Left ventricle myocardium inferior (tissue), 1 donor: ENCODE results near the gene WDR90. TPM values are rescaled to one million over a fixed set of nuclear protein-coding genes. Genes with fewer than 3 reads are reported as not detected.

Experiments
- DNase-seq: peaks from one replicate; pipeline ENCODE4 v3.0.0-alpha.2; 2020
- H3K27ac ChIP-seq: fragments of 200-600 bp; replicated peaks from 2 replicates; pipeline ENCODE4 v1.8.0; 2021
- H3K27me3 ChIP-seq: fragments of 200-600 bp; 2 replicates; pipeline ENCODE4 v1.8.0; 2021; ENCODE audit warnings: low read depth
- H3K36me3 ChIP-seq: fragments of 200-600 bp; 2 replicates; pipeline ENCODE4 v1.8.0; 2021
- H3K4me1 ChIP-seq: fragments of 200-600 bp; 2 replicates; pipeline ENCODE4 v1.8.0; 2021
- H3K4me3 ChIP-seq: fragments of 200-600 bp; 2 replicates; pipeline ENCODE4 v1.8.0; 2021; ENCODE audit warnings: mild to moderate bottlenecking, moderate library complexity
- H3K9me3 ChIP-seq: fragments of 200-600 bp; replicated peaks from 2 replicates; pipeline ENCODE4 v1.8.0; 2021
- CTCF ChIP-seq: fragments of 200-600 bp; IDR thresholded peaks from 2 replicates; pipeline ENCODE4 v1.8.0; 2021; ENCODE audit warnings: antibody characterized with exemption, mild to moderate bottlenecking, borderline replicate concordance
- intact Hi-C: fragments of 100-400 bp; cut with micrococcal nuclease; formaldehyde crosslinking; loops from one replicate; pipeline ENCODE4 v1.11.0; 2022
- total RNA-seq: library from RNA; stranded (reverse); fragmentation: NEBNext Ultra II Directional; extraction: Animal tissue kit (Norgen Biotek cat#: 25700); gene quantifications from one replicate; pipeline ENCODE4 v1.2.1, GENCODE V29; 2021
- donor health status: DM: no; HTN: yes; CAD: no; lungs with severe emphysema.

WDR90 gene
- total RNA-seq, 1 donor from 2014 or later, result 9.2 TPM

- no peak for TF ChIP-seq CTCF
- Histone ChIP-seq H3K9me3 (no peaks in the 10 kb centered on the region), H3K4me1 (peaks cover 55% of the 10 kb centered on the region), H3K27me3 (peaks cover 5% of the 10 kb centered on the region), H3K27ac (no peak overlapping the region), H3K4me3 (peak overlapping the region; percentile 91), H3K36me3 (no peaks in the 10 kb centered on the region)
- no peak for DNase-seq
- intact Hi-C loops, result no loop called here
Observed at GRCh38 chr16:716200-716568, 67.0 kb downstream of the WDR90 start.

- intact Hi-C loops, result no loop called here
- Histone ChIP-seq H3K27ac (no peak overlapping the region), H3K4me1 (peaks cover 62% of the 10 kb centered on the region), H3K9me3 (no peaks in the 10 kb centered on the region), H3K4me3 (peak overlapping the region; percentile 91), H3K27me3 (no peaks in the 10 kb centered on the region), H3K36me3 (no peaks in the 10 kb centered on the region)
- TF ChIP-seq CTCF, result no peak
- no peak for DNase-seq
Observed at GRCh38 chr16:716768-717325, 67.7 kb downstream of the WDR90 start.

Other genes with a start within 250 kb of the WDR90 start
- 8.4 TPM for gene DECR2, start 247.5 kb upstream of the WDR90 start, total RNA-seq
- gene RAB11FIP3, start 223.7 kb upstream of the WDR90 start, total RNA-seq, result 27.4 TPM
- gene CAPN15, start 121.7 kb upstream of the WDR90 start, total RNA-seq, result 17.4 TPM
- not detected for gene PRR35, start 89.0 kb upstream of the WDR90 start, total RNA-seq
- gene NHLRC4, start 82.4 kb upstream of the WDR90 start, total RNA-seq, result 0.11 TPM
- 21.4 TPM for gene PIGQ, start 79.4 kb upstream of the WDR90 start, total RNA-seq
- gene RAB40C, start 59.3 kb upstream of the WDR90 start, total RNA-seq, result 10.3 TPM
- gene WFIKKN1, start 18.4 kb upstream of the WDR90 start, total RNA-seq, result 0.14 TPM
- gene METTL26, start 13.1 kb upstream of the WDR90 start, total RNA-seq, result 49.2 TPM
- 181 TPM for gene MCRIP2, start 7.5 kb upstream of the WDR90 start, total RNA-seq
- 90.3 TPM for gene RHOT2, start 18.8 kb downstream of the WDR90 start, total RNA-seq
- gene RHBDL1, start 26.3 kb downstream of the WDR90 start, total RNA-seq, result 2.3 TPM
- 113 TPM for gene STUB1, start 31.0 kb downstream of the WDR90 start, total RNA-seq
- gene JMJD8, start 35.0 kb downstream of the WDR90 start, total RNA-seq, result 43.1 TPM
- gene WDR24, start 41.0 kb downstream of the WDR90 start, total RNA-seq, result 9.5 TPM
- gene FBXL16, start 56.4 kb downstream of the WDR90 start, total RNA-seq, result 0.08 TPM
- gene METRN, start 65.8 kb downstream of the WDR90 start, total RNA-seq, result 62.5 TPM
- gene ANTKMT, start 71.8 kb downstream of the WDR90 start, total RNA-seq, result 30.7 TPM
- 0.49 TPM for gene CCDC78, start 77.1 kb downstream of the WDR90 start, total RNA-seq
- gene HAGHL, start 77.7 kb downstream of the WDR90 start, total RNA-seq, result 12.0 TPM
- gene CIAO3, start 91.6 kb downstream of the WDR90 start, total RNA-seq, result 30.3 TPM
- 0.91 TPM for gene MSLN, start 111.4 kb downstream of the WDR90 start, total RNA-seq
- gene RPUSD1, start 139.0 kb downstream of the WDR90 start, total RNA-seq, result 10.6 TPM
- 3.1 TPM for gene CHTF18, start 139.3 kb downstream of the WDR90 start, total RNA-seq
- gene GNG13, start 151.4 kb downstream of the WDR90 start, total RNA-seq, result not detected